ENCODE results near the gene IDUA.
A peak's percentile ranks its signal among the peaks of the same experiment; 100 is the strongest.
"Not testable (repeated sequence)": the region's sequence is repeated elsewhere in the genome, so short reads cannot be mapped to it uniquely, and the experiment has no call there.

IDUA gene

GRCh38 chr4:997375-998071 is 10.7 kb downstream of the IDUA start:
- H3K4me3 ChIP-seq (ENCODE audit: low read length) = peak overlapping the region; percentile 33

GRCh38 chr4:998096-998691 is 11.3 kb downstream of the IDUA start:
- no peak for TF ChIP-seq CTCF (conservative IDR thresholded peaks at IDR 0.05; ENCODE audit: low read depth, low read length)
- no peak for DNase-seq (ENCODE audit: low read depth)
- no peak overlapping the region for H3K4me3 ChIP-seq (ENCODE audit: low read length)

More at GRCh38 chr4:997375-998071, 10.7 kb downstream of the IDUA start:
- no peak for TF ChIP-seq CTCF (conservative IDR thresholded peaks at IDR 0.05; ENCODE audit: low read depth, low read length)
- DNase-seq (ENCODE audit: low read depth) = no peak

- not testable (repeated sequence) for H3K4me3 ChIP-seq (ENCODE audit: low read length); DNase-seq (ENCODE audit: low read depth)
Measured at GRCh38 chr4:999240-999863, 12.5 kb downstream of the IDUA start.

GRCh38 chr4:999882-1000425 is 13.1 kb downstream of the IDUA start:
- TF ChIP-seq CTCF (conservative IDR thresholded peaks at IDR 0.05; ENCODE audit: low read depth, low read length) = no peak
- H3K4me3 ChIP-seq (ENCODE audit: low read length) = no peak overlapping the region
- no peak for DNase-seq (ENCODE audit: low read depth)

- no peak overlapping the region for H3K4me3 ChIP-seq (ENCODE audit: low read length)
- no peak for TF ChIP-seq CTCF (conservative IDR thresholded peaks at IDR 0.05; ENCODE audit: low read depth, low read length)
- DNase-seq (ENCODE audit: low read depth) = no peak
Measured at GRCh38 chr4:1000686-1001260, 13.9 kb downstream of the IDUA start.

GRCh38 chr4:1001561-1002130 is 14.8 kb downstream of the IDUA start:
- H3K4me3 ChIP-seq (ENCODE audit: low read length) = no peak overlapping the region
- no peak for DNase-seq (ENCODE audit: low read depth)
- TF ChIP-seq CTCF (conservative IDR thresholded peaks at IDR 0.05; ENCODE audit: low read depth, low read length) = no peak

GRCh38 chr4:1002131-1002630 is 15.3 kb downstream of the IDUA start:
- TF ChIP-seq CTCF (conservative IDR thresholded peaks at IDR 0.05; ENCODE audit: low read depth, low read length) = no peak
- no peak overlapping the region for H3K4me3 ChIP-seq (ENCODE audit: low read length)
- DNase-seq (ENCODE audit: low read depth) = no peak

All from retinal pigment epithelial cell (primary cell).